SK-N-SH treated with all-trans-retinoic acid at 6 μM for 48 hours (cell line): ENCODE data around the gene PARM1.

Source experiments
- ATAC-seq: fragments of 200-7000 bp; cut with Tn5 transposase; 3 replicates; pipeline ENCODE4 v1.9.1; 2020; ENCODE audit warnings: mild to moderate bottlenecking, moderate library complexity
- ARNTL ChIP-seq: fragments of 450-650 bp; formaldehyde crosslinking; IDR thresholded peaks from 2 replicates; pipeline ENCODE4 v1.5.0; 2020; ENCODE audit warnings: low read depth, mild to moderate bottlenecking, moderate library complexity, borderline replicate concordance
- BACH2 ChIP-seq: fragments of 250-450 bp; sonication (Bioruptor Pico); IDR thresholded peaks from 2 replicates; pipeline ENCODE4 v1.9.0; 2021; ENCODE audit warnings: mild to moderate bottlenecking, borderline replicate concordance
- CSDC2 ChIP-seq: fragments of 250-450 bp; sonication (Bioruptor Pico); IDR thresholded peaks from 2 replicates; pipeline ENCODE4 v1.5.0; 2020; ENCODE audit warnings: mild to moderate bottlenecking, moderate library complexity
- ESRRG ChIP-seq: fragments of 250-450 bp; sonication (Bioruptor Pico); IDR thresholded peaks from 2 replicates; pipeline ENCODE4 v1.6.1; 2021; ENCODE audit warnings: mild to moderate bottlenecking
- GLIS3 ChIP-seq: fragments of 250-450 bp; sonication (Bioruptor Pico); IDR thresholded peaks from 2 replicates; pipeline ENCODE4 v1.5.0; 2020; ENCODE audit warnings: mild to moderate bottlenecking, moderate library complexity
- ISL1 ChIP-seq: fragments of 250-450 bp; sonication (Bioruptor Pico); IDR thresholded peaks from 2 replicates; pipeline ENCODE4 v2.1.2; 2022; ENCODE audit warnings: mild to moderate bottlenecking, moderate library complexity
- OSR1 ChIP-seq: fragments of 250-450 bp; sonication (Bioruptor Pico); IDR thresholded peaks from 2 replicates; pipeline ENCODE4 v1.8.0; 2022; ENCODE audit warnings: moderate library complexity, mild to moderate bottlenecking, inconsistent platforms
- PPARA ChIP-seq: fragments of 250-450 bp; sonication (Bioruptor Pico); IDR thresholded peaks from 2 replicates; pipeline ENCODE4 v1.5.0; 2020; ENCODE audit warnings: mild to moderate bottlenecking, borderline replicate concordance
- RARB ChIP-seq: fragments of 250-450 bp; sonication (Bioruptor Pico); IDR thresholded peaks from 2 replicates; pipeline ENCODE4 v1.8.0; 2021; ENCODE audit warnings: mild to moderate bottlenecking, moderate library complexity
- SNAI2 ChIP-seq: fragments of 250-450 bp; sonication (Bioruptor Pico); IDR thresholded peaks from 2 replicates; pipeline ENCODE4 v1.5.0; 2020; ENCODE audit warnings: mild to moderate bottlenecking, moderate library complexity
- TCF4 ChIP-seq: fragments of 250-450 bp; sonication (Bioruptor Pico); IDR thresholded peaks from 2 replicates; pipeline ENCODE4 v1.8.0; 2021; ENCODE audit warnings: mild to moderate bottlenecking, moderate library complexity, borderline replicate concordance
- TOX ChIP-seq: fragments of 250-450 bp; sonication (Bioruptor Pico); IDR thresholded peaks from 2 replicates; pipeline ENCODE4 v1.8.0; 2021; ENCODE audit warnings: mild to moderate bottlenecking, moderate library complexity, borderline replicate concordance
- ZFP30 ChIP-seq: fragments of 450-650 bp; formaldehyde crosslinking; IDR thresholded peaks from 2 replicates; pipeline ENCODE4 v1.5.0; 2022; ENCODE audit warnings: mild to moderate bottlenecking, moderate library complexity
- ZNF565 ChIP-seq: fragments of 450-650 bp; formaldehyde crosslinking; conservative IDR thresholded peaks from 2 replicates; pipeline ENCODE4 v1.5.0; 2020; ENCODE audit warnings: low read depth, mild to moderate bottlenecking, moderate library complexity
- ZNF70 ChIP-seq: fragments of 450-650 bp; formaldehyde crosslinking; IDR thresholded peaks from 2 replicates; pipeline ENCODE4 v1.5.0; 2020; ENCODE audit warnings: mild to moderate bottlenecking, moderate library complexity
- ZNF8 ChIP-seq: fragments of 450-650 bp; formaldehyde crosslinking; IDR thresholded peaks from 2 replicates; pipeline ENCODE4 v1.5.0; 2020; ENCODE audit warnings: mild to moderate bottlenecking, moderate library complexity
- TF ChIP-seq, protein P1 (sequence below): fragments of 250-450 bp; sonication (Bioruptor Pico); IDR thresholded peaks from 2 replicates; pipeline ENCODE4 v1.8.0; 2020; ENCODE audit warnings: mild to moderate bottlenecking, moderate library complexity, borderline replicate concordance
- TF ChIP-seq, protein P2 (sequence below): fragments of 250-450 bp; sonication (Bioruptor Pico); IDR thresholded peaks from 2 replicates; pipeline ENCODE4 v1.5.1; 2020; ENCODE audit warnings: low read depth, mild to moderate bottlenecking, moderate library complexity
- TF ChIP-seq, protein P3 (sequence below): fragments of 250-450 bp; sonication (Bioruptor Pico); IDR thresholded peaks from 2 replicates; pipeline ENCODE4 v1.5.0; 2020; ENCODE audit warnings: mild to moderate bottlenecking, moderate library complexity
- TF ChIP-seq, protein P4 (sequence below): fragments of 250-450 bp; sonication (Bioruptor Pico); IDR thresholded peaks from 2 replicates; pipeline ENCODE4 v1.5.1; 2021; ENCODE audit warnings: mild to moderate bottlenecking, moderate library complexity

The PARM1 gene

DNA sequence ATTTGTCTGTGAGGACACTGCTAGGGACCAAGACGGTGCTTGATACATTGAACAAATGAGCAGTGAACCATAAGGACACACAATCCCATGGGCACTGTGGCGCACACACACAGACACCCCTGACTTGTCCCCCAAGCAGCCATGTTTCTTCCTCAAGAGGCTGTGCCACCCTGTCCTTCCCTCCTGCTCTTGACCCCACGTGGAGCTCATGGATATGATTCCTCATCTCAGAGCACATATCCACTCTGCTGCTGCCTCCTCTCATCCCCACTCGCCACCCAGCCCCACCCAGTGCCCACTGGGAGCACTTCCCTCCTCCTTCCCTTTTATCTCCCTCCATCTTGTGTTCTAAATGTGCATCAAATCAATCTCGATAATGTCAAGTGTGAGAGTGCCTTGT, 102.4 kb downstream of the PARM1 start:
- ATAC-seq = no peak
- TF ChIP-seq, protein P1, sequence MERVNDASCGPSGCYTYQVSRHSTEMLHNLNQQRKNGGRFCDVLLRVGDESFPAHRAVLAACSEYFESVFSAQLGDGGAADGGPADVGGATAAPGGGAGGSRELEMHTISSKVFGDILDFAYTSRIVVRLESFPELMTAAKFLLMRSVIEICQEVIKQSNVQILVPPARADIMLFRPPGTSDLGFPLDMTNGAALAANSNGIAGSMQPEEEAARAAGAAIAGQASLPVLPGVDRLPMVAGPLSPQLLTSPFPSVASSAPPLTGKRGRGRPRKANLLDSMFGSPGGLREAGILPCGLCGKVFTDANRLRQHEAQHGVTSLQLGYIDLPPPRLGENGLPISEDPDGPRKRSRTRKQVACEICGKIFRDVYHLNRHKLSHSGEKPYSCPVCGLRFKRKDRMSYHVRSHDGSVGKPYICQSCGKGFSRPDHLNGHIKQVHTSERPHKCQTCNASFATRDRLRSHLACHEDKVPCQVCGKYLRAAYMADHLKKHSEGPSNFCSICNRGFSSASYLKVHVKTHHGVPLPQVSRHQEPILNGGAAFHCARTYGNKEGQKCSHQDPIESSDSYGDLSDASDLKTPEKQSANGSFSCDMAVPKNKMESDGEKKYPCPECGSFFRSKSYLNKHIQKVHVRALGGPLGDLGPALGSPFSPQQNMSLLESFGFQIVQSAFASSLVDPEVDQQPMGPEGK = no peak
- no peak for TF ChIP-seq TOX (CRISPR knock-in tag)
- no peak for TF ChIP-seq PPARA (CRISPR knock-in tag)
- TF ChIP-seq SNAI2 (CRISPR knock-in tag) = no peak
- TF ChIP-seq ESRRG (CRISPR knock-in tag) = no peak
- TF ChIP-seq OSR1 = no peak

DNA sequence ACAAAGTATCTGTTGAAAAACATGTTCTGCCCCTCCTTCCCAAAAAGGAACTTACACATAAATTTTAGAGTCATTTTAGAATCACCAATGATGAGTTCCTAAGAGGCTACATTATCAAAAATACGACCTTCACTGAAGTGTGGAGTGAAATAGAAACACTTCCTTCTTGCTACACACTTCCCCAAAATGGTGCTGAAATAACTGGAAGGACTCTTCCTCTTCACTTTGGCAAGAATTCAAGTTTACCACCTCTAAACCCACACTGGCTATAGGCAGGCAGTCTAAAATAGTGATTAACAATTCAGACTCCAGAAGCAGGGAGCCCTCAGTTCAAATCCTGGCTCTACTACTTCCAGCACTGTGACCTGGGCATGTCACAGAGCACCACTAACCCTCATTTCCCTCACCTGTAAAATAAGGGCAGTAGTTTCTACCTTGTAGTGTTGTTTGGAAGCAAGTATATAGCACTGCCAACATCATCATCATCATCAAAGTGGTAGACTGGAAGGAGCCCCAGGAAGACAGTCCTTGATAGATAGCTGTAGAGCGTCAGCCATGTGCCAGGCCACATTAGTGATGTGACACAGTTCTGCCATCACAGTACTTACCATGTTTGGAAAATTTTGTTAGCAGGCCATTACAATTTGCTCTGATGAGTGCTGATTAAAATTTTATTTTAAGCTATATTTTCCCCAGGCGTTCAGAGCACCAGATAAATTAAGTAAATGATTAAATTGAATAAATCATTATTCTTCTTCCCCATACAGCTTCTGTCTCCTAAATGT, 103.3 kb downstream of the PARM1 start:
- ATAC-seq = no peak
- no peak for TF ChIP-seq RARB (CRISPR knock-in tag)
- TF ChIP-seq, protein P2, sequence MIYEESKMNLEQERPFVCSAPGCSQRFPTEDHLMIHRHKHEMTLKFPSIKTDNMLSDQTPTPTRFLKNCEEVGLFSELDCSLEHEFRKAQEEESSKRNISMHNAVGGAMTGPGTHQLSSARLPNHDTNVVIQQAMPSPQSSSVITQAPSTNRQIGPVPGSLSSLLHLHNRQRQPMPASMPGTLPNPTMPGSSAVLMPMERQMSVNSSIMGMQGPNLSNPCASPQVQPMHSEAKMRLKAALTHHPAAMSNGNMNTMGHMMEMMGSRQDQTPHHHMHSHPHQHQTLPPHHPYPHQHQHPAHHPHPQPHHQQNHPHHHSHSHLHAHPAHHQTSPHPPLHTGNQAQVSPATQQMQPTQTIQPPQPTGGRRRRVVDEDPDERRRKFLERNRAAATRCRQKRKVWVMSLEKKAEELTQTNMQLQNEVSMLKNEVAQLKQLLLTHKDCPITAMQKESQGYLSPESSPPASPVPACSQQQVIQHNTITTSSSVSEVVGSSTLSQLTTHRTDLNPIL = no peak

DNA sequence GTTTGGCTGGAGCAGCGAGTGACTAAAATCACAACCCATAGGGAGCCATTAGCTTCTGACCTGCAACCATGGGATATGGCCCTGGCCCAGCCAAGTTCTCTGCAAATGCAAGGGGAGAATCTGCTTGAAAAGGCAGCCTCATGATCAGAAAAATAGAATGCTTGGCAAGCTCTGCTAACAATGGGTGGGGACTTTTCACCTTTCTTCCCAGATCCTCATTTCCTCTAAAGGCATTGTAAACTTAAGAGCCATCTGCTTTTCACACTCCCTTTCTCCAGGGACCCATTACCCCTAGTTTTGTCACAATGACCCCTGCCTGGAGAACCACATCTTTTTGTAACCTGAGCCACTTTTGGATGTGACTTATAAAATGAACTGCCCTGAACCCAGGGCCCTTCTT, 104.3 kb downstream of the PARM1 start:
- no peak for ATAC-seq
- TF ChIP-seq ISL1 (CRISPR knock-in tag) = no peak

DNA sequence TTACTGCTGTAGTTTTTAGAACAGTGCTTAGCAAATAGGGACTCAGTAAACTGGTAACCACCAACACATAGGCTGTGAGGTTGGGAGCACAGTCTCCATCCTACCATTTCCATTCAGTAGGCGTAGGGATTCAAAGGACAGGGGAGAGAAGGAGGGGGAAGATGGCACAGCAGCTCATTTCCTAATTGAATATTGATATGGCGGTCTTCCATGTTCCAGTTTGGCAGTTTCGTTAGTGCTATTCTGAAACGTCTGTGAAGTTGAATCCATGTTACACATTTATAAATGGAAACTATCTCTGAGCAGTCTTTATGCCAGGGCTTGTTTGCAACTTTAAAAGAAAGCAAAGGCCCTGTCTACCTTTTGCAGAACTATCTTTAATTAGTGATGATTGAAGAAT, 105.5 kb downstream of the PARM1 start:
- no peak for ATAC-seq

More for the DNA sequence above, 105.5 kb downstream of the PARM1 start:
- no peak for TF ChIP-seq ARNTL (CRISPR knock-in tag)
- no peak for TF ChIP-seq ISL1 (CRISPR knock-in tag)
- TF ChIP-seq, protein P1 = no peak
- TF ChIP-seq RARB (CRISPR knock-in tag) = no peak
- no peak for TF ChIP-seq ZNF565 (CRISPR knock-in tag)
- TF ChIP-seq SNAI2 (CRISPR knock-in tag) = no peak
- TF ChIP-seq OSR1 = no peak
- TF ChIP-seq ZFP30 (CRISPR knock-in tag) = no peak
- no peak for TF ChIP-seq CSDC2 (CRISPR knock-in tag)
- no peak for TF ChIP-seq PPARA (CRISPR knock-in tag)
- TF ChIP-seq GLIS3 = no peak
- TF ChIP-seq, protein P3, sequence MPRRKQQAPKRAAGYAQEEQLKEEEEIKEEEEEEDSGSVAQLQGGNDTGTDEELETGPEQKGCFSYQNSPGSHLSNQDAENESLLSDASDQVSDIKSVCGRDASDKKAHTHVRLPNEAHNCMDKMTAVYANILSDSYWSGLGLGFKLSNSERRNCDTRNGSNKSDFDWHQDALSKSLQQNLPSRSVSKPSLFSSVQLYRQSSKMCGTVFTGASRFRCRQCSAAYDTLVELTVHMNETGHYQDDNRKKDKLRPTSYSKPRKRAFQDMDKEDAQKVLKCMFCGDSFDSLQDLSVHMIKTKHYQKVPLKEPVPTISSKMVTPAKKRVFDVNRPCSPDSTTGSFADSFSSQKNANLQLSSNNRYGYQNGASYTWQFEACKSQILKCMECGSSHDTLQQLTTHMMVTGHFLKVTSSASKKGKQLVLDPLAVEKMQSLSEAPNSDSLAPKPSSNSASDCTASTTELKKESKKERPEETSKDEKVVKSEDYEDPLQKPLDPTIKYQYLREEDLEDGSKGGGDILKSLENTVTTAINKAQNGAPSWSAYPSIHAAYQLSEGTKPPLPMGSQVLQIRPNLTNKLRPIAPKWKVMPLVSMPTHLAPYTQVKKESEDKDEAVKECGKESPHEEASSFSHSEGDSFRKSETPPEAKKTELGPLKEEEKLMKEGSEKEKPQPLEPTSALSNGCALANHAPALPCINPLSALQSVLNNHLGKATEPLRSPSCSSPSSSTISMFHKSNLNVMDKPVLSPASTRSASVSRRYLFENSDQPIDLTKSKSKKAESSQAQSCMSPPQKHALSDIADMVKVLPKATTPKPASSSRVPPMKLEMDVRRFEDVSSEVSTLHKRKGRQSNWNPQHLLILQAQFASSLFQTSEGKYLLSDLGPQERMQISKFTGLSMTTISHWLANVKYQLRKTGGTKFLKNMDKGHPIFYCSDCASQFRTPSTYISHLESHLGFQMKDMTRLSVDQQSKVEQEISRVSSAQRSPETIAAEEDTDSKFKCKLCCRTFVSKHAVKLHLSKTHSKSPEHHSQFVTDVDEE = no peak
- TF ChIP-seq, protein P2 = no peak
- no peak for TF ChIP-seq TOX (CRISPR knock-in tag)
- no peak for TF ChIP-seq BACH2 (CRISPR knock-in tag)
- no peak for TF ChIP-seq ZNF70 (CRISPR knock-in tag)
- TF ChIP-seq ZNF8 (CRISPR knock-in tag) = no peak
- no peak for TF ChIP-seq ESRRG (CRISPR knock-in tag)
- TF ChIP-seq TCF4 (CRISPR knock-in tag) = no peak
- TF ChIP-seq, protein P4, sequence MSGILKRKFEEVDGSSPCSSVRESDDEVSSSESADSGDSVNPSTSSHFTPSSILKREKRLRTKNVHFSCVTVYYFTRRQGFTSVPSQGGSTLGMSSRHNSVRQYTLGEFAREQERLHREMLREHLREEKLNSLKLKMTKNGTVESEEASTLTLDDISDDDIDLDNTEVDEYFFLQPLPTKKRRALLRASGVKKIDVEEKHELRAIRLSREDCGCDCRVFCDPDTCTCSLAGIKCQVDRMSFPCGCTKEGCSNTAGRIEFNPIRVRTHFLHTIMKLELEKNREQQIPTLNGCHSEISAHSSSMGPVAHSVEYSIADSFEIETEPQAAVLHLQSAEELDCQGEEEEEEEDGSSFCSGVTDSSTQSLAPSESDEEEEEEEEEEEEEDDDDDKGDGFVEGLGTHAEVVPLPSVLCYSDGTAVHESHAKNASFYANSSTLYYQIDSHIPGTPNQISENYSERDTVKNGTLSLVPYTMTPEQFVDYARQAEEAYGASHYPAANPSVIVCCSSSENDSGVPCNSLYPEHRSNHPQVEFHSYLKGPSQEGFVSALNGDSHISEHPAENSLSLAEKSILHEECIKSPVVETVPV = no peak
